ENCODE data around the gene ANKRD16.
"Not testable (repeated sequence)": the region's sequence is repeated elsewhere in the genome, so short reads cannot be mapped to it uniquely, and the experiment has no call there.

Gene ANKRD16

GRCh38 chr10:5869156-5869555 lies 20.5 kb downstream of the ANKRD16 start:
- Histone ChIP-seq H3K27me3 (ENCODE audit: insufficient read depth, poor library complexity, severe bottlenecking) (no peaks in the 10 kb centered on the region), H3K4me3 (replicated peaks; ENCODE audit: insufficient read depth, low read length) (no peak overlapping the region), H3K27ac (replicated peaks) (no peak overlapping the region)
- no peak for DNase-seq (ENCODE audit: low read depth in 1 of 2, low spot score in 1 of 2)
- TF ChIP-seq CTCF (IDR thresholded peaks at IDR 0.05; ENCODE audit: insufficient read depth, low read length): no peak
- TF ChIP-seq REST (IDR thresholded peaks at IDR 0.05; ENCODE audit: insufficient replicate concordance, low read depth): no peak
- TF ChIP-seq POLR2AphosphoS5 (IDR thresholded peaks at IDR 0.05; ENCODE audit: low read depth): no peak
- no peak for TF ChIP-seq SPI1 (IDR thresholded peaks at IDR 0.05; ENCODE audit: borderline replicate concordance, low read depth)
- no peak for TF ChIP-seq GABPA (IDR thresholded peaks at IDR 0.05; ENCODE audit: low read depth)

- DNase-seq (ENCODE audit: low read depth in 1 of 2, low spot score in 1 of 2); H3K27ac ChIP-seq (replicated peaks); H3K27me3 ChIP-seq (ENCODE audit: insufficient read depth, poor library complexity, severe bottlenecking); H3K4me3 ChIP-seq (replicated peaks; ENCODE audit: insufficient read depth, low read length): not testable (repeated sequence)
These were observed 21.3 kb downstream of the ANKRD16 start for GRCh38 chr10:5868383-5868782.

GRCh38 chr10:5867091-5867615 lies 22.5 kb downstream of the ANKRD16 start:
- not testable (repeated sequence) for H3K27me3 ChIP-seq (ENCODE audit: insufficient read depth, poor library complexity, severe bottlenecking); H3K27ac ChIP-seq (replicated peaks); H3K4me3 ChIP-seq (replicated peaks; ENCODE audit: insufficient read depth, low read length)
- DNase-seq (ENCODE audit: low read depth in 1 of 2, low spot score in 1 of 2): peak in 1 of 2 experiments; percentile 56

GRCh38 chr10:5866451-5867081 lies 23.1 kb downstream of the ANKRD16 start:
- DNase-seq (ENCODE audit: low read depth in 1 of 2, low spot score in 1 of 2): peak in 1 of 2 experiments; percentile 36
- not testable (repeated sequence) for H3K4me3 ChIP-seq (replicated peaks; ENCODE audit: insufficient read depth, low read length); H3K27me3 ChIP-seq (ENCODE audit: insufficient read depth, poor library complexity, severe bottlenecking)
- peak overlapping the region; percentile 46; the same call in 1 of the 2 replicates for H3K27ac ChIP-seq (replicated peaks)

GRCh38 chr10:5862981-5863685 lies 26.6 kb downstream of the ANKRD16 start:
- not testable (repeated sequence) for DNase-seq (ENCODE audit: low read depth in 1 of 2, low spot score in 1 of 2); H3K27ac ChIP-seq (replicated peaks); H3K4me3 ChIP-seq (replicated peaks; ENCODE audit: insufficient read depth, low read length); H3K27me3 ChIP-seq (ENCODE audit: insufficient read depth, poor library complexity, severe bottlenecking)

GRCh38 chr10:5862360-5862961 lies 27.2 kb downstream of the ANKRD16 start:
- H3K27me3 ChIP-seq (ENCODE audit: insufficient read depth, poor library complexity, severe bottlenecking): no peaks in the 10 kb centered on the region
- no peak for DNase-seq (ENCODE audit: low read depth in 1 of 2, low spot score in 1 of 2)
- no peak overlapping the region for H3K27ac ChIP-seq (replicated peaks)
- no peak for TF ChIP-seq GABPA (IDR thresholded peaks at IDR 0.05; ENCODE audit: low read depth)
- H3K4me3 ChIP-seq (replicated peaks; ENCODE audit: insufficient read depth, low read length): no peak overlapping the region

- no peak overlapping the region for H3K27ac ChIP-seq (replicated peaks)
- no peak for DNase-seq (ENCODE audit: low read depth in 1 of 2, low spot score in 1 of 2)
- no peaks in the 10 kb centered on the region for H3K27me3 ChIP-seq (ENCODE audit: insufficient read depth, poor library complexity, severe bottlenecking)
- H3K4me3 ChIP-seq (replicated peaks; ENCODE audit: insufficient read depth, low read length): no peak overlapping the region
- no peak for TF ChIP-seq POLR2AphosphoS5 (IDR thresholded peaks at IDR 0.05; ENCODE audit: low read depth)
- TF ChIP-seq REST (IDR thresholded peaks at IDR 0.05; ENCODE audit: insufficient replicate concordance, low read depth): no peak
- TF ChIP-seq CTCF (IDR thresholded peaks at IDR 0.05; ENCODE audit: insufficient read depth, low read length): no peak
- TF ChIP-seq SPI1 (IDR thresholded peaks at IDR 0.05; ENCODE audit: borderline replicate concordance, low read depth): no peak
- TF ChIP-seq GABPA (IDR thresholded peaks at IDR 0.05; ENCODE audit: low read depth): no peak
These were observed 29.6 kb downstream of the ANKRD16 start for GRCh38 chr10:5860066-5860465.

All from HL-60 (cell line).